ENCODE data around the gene ANP32B.
"Not testable (repeated sequence)": the region's sequence is repeated elsewhere in the genome, so short reads cannot be mapped to it uniquely, and the experiment has no call there.

Gene ANP32B

DNA sequence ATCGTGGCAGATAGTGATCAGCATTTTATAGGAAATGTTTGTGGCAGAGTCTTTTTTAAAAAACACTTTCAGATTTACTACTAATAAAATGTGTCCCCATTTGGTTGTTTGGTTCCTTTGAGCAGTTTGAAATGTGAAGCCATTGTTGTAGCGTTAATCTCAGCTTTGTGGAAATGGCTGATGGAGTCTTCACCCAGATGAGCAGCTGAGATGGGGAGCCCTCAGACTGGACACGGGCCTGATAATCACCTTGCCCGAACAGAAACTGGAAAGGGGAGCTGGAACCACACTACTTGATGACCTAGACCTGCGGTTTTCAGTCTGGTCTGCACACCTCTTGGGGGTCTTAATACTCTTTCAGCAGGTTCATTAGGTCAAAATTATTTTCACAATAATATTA lies 20.6 kb upstream of the ANP32B start:
- in situ Hi-C loops (cut with MboI; ENCODE audit: low sequenced_read_pairs), result no loop called here

GRCh38 chr9:97963232-97963631 lies 19.9 kb upstream of the ANP32B start:
- in situ Hi-C loops (cut with MboI; ENCODE audit: low sequenced_read_pairs), result no loop called here

DNA sequence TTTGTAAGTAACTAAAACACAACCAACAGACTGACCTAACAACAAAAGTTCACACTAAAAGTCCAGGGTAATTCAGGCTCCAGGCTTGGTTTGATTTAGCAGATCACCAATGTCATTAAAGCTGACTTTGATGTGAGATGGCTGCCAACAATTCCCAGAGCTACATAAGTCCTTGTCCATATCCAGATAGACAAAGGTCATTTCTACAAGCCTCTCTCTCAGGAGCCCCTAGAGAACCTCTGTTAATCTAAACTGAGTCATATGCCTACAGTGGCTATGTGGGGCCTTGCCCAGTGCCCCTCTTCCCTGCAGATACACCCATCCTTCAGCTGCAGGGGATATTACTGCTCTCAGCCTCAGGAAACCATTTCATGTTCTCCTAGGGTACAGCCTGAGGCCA lies 18.2 kb upstream of the ANP32B start:
- in situ Hi-C loops (cut with MboI; ENCODE audit: low sequenced_read_pairs), result no loop called here

DNA sequence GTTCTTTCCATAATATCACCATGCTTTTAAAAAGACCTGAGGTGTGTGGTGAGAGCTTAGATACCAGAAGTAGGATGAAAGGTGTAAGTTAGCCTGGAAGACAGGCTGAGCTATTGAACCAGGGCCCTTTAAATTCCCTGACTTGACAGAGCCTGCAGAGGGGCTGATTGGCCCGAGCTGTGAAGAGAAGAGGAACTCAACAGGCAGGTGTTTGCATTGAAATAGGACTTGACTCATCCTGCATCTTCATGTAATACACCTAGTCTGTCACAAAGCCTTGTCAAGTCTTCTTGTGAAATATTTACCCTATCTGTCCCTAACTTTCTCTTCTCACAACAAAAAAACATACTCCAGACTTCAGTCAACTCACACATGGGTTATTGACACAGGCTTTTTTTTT lies 16.6 kb upstream of the ANP32B start:
- in situ Hi-C loops (cut with MboI; ENCODE audit: low sequenced_read_pairs), result no loop called here

DNA sequence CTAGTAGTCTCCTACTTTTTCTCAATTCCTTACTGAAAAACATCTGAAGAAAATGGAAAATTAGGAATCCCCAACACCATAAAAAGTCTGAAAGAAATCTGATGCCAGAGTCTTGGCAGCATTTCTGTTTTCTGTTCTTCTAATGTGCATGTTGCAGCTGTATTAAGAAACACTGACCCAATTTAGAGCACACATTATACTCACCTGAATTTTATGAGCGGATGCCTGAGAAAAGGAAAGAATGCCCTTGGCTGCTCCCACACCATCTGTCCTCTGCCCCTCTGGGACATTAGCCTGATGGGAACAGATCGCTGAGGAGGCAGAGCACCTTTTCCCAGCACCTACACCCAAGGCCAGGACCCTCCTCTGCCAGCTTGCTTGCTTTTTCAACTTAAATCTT lies 14.1 kb upstream of the ANP32B start:
- in situ Hi-C loops (cut with MboI; ENCODE audit: low sequenced_read_pairs), result no loop called here

- in situ Hi-C loops (cut with MboI; ENCODE audit: low sequenced_read_pairs), result no loop called here
These were observed 13.0 kb upstream of the ANP32B start for GRCh38 chr9:97970165-97970564.

- in situ Hi-C loops (cut with MboI; ENCODE audit: low sequenced_read_pairs), result no loop called here
These were observed 10.4 kb upstream of the ANP32B start for GRCh38 chr9:97972753-97973152.

DNA sequence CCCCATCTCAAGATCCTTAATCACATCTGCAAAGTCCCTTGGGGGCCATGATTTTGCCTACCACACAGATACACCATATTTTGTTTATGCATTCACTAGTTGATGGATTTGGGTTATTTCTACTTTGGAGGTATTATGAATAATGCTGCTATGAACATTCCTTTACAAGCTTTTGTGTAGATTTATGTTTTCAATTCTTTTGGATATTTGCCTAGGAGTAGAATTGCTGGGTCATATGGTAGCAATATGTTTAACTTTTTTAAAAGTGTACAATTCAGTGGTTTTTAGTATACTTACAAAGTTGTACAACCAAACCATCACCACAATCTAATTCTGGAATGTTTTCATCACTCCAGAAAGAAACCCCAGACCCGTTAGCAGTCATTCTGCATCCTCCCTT lies 7.8 kb upstream of the ANP32B start:
- in situ Hi-C loops (cut with MboI; ENCODE audit: low sequenced_read_pairs), result no loop called here

GRCh38 chr9:97976633-97977032 lies 6.5 kb upstream of the ANP32B start:
- in situ Hi-C loops (cut with MboI; ENCODE audit: low sequenced_read_pairs), result not testable (repeated sequence)

GRCh38 chr9:97978371-97979130 lies 4.6 kb upstream of the ANP32B start:
- in situ Hi-C loops (cut with MboI; ENCODE audit: low sequenced_read_pairs), result no loop called here

GRCh38 chr9:97979788-97980478 lies 3.2 kb upstream of the ANP32B start:
- in situ Hi-C loops (cut with MboI; ENCODE audit: low sequenced_read_pairs), result no loop called here

GRCh38 chr9:97980479-97980803 lies 2.7 kb upstream of the ANP32B start:
- in situ Hi-C loops (cut with MboI; ENCODE audit: low sequenced_read_pairs), result no loop called here

DNA sequence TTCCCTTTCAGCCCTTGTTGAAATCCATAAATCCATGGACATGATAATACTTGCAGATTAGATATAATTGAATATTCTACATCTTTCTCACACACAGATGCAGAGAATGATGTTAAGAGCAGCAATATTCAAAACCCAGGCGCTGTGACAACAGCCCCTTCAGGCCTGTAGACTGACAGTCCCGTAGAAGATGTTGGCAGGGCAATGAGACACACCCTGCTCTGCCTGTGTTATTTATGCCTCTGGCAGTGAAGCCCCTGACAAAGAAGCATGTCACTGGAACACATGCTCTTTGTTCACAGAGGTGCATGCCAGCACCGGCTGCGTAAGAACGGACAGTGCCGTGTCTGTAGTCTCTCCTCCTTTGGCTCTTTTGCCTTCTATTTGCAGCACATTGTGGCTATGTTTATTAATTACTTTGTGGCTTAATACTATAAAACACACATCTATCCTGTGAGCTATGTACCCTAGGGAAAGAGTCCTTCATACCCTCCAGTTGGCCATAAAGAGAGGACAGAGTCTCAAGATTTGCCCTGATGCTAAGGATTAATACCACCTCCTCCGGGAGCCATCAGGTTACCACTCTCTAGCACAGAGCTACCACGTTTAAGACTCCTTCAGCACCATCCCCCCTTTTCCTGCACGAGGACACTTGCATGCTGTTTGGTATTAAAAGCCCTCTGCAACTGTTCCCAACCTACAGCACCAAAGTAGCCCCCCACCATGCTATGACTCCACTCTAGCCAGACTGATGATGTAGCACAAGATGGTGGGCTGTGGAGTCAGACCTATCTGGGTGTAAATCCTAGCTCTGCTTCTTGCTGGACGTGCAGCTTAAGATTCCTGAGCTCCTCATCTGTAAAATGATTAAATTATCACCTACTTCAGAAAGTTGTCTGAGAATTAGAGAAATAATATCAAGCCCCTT lies 2.0 kb upstream of the ANP32B start:
- in situ Hi-C loops (cut with MboI; ENCODE audit: low sequenced_read_pairs), result no loop called here

GRCh38 chr9:97981846-97982682 lies 1.1 kb upstream of the ANP32B start:
- in situ Hi-C loops (cut with MboI; ENCODE audit: low sequenced_read_pairs), result no loop called here

DNA sequence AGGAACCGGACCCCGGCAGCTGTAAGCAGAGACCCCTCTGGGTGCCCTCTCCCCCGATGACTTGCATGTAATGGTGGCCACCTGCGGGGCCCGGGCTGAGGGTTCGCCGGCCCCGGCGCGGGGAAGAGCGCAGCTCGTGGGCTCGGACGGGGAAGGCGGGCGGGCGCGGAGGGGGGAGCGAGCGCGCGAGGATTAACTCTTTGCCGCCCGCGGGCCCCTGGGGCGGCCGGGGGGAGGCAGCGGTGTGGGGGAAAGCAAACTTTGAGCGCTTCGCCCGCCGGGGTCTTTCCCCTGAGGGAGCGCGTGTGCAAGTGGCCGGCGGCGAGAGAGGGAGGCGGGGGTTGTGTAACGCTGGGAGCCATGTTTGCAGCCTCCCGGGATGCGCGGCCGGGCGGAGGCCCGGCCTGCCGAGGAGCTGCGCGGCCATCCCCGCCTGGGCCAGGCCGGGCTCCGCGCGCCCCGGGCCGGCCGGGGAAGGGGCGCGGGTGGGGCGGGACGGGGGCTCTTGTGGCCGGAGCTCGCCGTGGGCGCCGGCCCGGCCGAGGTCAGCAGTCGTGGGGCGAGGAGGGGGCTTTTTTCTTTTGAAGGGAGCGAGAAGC lies 547 bp downstream of the ANP32B start:
- in situ Hi-C loops (cut with MboI; ENCODE audit: low sequenced_read_pairs), result no loop called here

- in situ Hi-C loops (cut with MboI; ENCODE audit: low sequenced_read_pairs), result no loop called here
These were observed 1.3 kb downstream of the ANP32B start for GRCh38 chr9:97984188-97985057.

DNA sequence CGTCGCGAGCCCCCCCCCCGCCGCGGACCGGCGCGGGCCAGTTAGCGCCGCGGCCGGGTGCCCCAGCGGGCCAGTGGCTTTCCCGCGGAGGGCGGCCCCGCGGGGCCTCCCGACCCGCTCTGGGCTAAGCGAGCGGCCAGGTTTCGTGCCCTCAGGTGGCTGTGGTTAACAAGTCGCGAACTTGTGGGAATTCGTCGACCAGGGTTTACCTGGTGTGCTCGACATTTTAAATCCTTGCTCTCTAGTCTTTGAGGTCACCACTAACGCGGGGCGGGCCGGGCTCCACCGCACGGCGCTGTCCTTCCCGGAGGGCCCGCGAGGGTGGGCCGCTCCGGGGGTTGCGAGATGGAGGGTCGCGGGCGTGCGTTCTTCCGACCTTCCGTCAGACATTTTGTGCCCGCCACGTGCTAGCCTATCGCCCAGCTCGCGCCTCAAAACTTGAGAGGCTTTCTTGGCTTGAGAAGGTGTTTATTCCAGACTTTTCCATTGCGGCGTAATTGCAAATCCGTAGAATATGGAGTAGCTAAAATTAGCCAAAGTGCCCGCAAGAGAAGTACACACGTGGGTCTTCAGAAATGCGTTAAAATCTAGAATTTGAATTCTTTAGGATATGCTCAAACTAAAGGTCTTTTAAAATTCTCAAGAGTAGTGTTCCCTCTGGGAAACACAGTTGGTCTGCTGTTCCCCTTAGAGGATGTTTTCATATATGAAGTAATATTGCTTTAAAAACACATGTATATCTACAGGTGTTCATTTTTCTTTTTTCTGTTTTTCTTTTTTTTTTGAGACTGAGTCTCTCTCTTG lies 2.1 kb downstream of the ANP32B start:
- in situ Hi-C loops (cut with MboI; ENCODE audit: low sequenced_read_pairs), result no loop called here

DNA sequence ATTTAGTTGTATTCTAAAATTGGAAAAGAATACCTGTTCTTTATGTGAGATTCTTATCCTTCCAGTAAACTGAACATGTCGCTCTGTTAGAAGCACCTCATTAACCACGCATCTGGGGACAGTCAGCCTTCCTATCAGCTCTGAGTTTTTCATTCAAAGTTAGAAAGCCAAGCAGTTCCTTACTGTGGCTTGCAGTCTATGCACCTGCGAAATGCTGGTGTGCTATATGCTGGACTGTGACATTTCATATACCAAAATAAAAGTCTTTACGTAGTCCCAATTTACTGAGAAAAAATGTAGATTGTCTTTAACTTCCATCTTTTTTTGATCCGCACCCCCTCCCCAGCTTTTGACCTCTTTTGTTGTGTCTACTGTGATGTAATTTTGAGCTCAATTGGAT lies 4.3 kb downstream of the ANP32B start:
- in situ Hi-C loops (cut with MboI; ENCODE audit: low sequenced_read_pairs), result no loop called here

DNA sequence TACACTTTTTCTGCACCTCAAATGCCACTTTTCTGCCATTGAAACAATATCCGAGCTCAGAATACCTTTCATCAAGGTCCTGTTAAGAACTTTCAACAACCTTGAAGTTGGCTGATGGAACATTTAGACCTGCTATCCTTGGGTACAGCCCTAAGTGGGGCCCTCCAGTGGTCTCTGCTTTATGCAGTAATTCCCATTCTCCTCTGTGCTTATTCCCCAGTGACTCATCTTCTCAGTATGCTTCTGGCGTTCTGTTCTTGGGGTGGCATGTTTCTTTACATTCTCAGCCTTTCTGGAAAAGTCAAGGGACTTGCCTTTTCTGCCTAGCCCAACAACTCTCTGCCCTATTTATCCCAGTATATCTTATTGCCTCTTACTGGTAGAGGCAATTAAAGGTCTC lies 7.1 kb downstream of the ANP32B start:
- in situ Hi-C loops (cut with MboI; ENCODE audit: low sequenced_read_pairs), result no loop called here
